DMS79 (cell line): ENCODE data around the gene CHRNB1.

Experiments used
- DNase-seq: peaks from one replicate; lab custom pipeline; 2025; lab: John Stamatoyannopoulos, UW

The CHRNB1 gene

GRCh38 chr17:7444682-7445618 lies at the start of gene CHRNB1:
CHRNB1 (plus strand) TSS chr17:7445061; CDS start chr17:7445128, 67 bp downstream.
- peak; percentile 12 for DNase-seq

- no peak for DNase-seq
These were observed 48.7 kb upstream of the CHRNB1 start for GRCh38 chr17:7396147-7396546.

DNA sequence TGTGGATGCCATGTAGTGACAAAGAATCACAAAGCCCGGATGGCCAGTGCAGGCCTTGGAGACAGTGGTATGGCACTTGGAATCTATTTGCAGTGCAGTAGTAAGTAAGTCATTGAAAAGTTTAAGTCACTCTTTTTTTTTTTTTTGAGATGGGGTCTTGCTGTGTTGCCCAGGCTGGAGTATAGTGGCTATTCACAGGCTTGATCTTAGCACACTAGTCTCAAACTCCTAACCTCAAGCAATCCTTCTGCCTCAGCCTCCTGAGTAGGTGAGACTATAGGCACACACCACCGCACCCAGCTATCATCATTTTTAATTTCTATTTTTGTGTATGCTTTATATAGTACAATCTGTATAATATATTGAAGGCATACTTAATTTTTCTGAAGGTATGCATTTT lies 46.2 kb upstream of the CHRNB1 start:
- DNase-seq = no peak

DNA sequence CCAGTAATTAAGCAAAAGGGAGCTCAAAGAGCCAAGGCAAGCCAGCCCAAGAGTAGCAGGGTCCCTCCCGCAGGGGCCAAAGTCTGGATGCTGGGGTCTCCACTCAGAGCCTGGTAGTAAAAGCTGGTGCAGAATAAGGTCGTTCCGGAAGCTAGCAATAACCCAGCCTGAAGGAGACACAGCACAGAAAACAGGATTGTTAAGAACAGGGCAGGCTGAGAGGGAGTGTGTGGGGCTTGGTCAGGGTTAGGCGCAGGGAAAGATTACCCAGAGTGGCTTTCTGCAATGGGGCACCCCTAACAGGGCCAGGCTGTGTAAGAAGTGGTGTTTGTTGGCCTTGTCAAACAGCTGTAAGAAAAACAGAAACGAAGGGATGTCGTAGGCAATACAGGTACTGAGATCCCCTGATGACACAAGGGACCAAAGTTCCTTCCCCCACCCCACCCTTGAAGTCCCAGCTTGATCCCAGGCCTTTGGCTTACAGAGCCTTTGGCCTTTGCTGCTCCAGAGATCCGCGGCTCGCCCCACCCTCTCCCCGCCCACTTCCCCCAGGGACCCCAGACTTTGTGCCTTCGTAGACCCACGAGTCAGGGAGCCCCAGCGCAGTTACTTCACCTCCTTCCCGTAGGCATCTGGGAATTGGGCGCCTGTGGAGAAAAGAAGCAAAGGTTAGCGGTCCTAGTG lies 41.7 kb upstream of the CHRNB1 start:
- DNase-seq = no peak

DNA sequence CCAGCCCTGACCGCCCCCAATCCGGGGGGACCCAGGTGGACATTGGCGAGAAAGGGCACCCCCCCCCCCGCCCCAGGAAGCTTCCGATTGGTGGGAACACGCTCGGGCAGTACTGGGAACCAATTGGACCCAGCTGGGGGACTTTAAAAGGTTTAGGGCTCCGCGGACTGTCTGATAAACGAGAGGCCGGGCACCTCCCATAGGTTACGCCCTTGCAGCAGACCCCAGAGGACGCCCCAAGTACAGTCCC lies 41.2 kb upstream of the CHRNB1 start:
- peak; percentile 81 for DNase-seq

DNA sequence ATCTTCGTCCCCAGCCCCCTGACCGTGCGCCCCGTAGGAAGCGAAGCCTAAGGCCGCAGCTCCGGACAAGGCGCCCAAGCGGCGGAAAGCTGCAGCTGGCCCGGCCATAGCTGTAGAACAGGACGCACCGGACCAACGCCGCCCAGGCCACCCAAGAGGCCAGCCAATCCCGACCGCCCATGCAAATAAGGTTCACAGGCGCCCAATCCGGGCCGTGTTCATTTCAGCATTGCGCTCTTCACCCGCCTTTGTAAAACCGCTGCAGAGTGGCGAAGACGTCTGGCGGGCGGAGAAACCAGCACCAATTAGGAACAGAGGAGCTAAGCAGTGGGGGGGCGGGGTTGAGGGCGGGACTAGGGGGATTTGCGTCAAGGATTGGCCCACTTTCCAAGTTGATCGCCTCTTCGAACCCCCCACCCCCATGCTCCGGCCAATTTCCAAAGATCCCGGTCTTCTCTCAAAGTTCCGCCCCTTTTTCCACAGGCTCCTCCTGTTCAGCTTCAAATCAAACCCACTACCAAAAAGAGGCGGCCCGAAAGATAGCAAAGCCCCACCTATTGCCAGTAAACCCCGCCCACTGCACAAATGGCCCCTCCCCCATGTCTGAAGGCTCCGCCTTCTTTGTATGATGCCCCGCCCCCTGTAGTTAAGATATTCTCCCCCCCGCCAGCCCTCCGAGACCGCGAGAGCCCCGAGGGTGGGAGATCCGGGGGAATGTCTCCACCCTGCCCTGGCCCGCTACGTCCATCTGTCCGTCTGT lies 40.7 kb upstream of the CHRNB1 start, which contains the start of gene TMEM256:
Gene TMEM256, minus strand, starts transcription at position 121 of the 760 bp plus-strand sequence. Its CDS starts 13 bp downstream, at position 108.
- DNase-seq = peak; percentile 99

GRCh38 chr17:7404737-7405349 lies 40.0 kb upstream of the CHRNB1 start:
- no peak for DNase-seq

- DNase-seq = no peak
These were observed 39.3 kb upstream of the CHRNB1 start for GRCh38 chr17:7405350-7406234.

DNA sequence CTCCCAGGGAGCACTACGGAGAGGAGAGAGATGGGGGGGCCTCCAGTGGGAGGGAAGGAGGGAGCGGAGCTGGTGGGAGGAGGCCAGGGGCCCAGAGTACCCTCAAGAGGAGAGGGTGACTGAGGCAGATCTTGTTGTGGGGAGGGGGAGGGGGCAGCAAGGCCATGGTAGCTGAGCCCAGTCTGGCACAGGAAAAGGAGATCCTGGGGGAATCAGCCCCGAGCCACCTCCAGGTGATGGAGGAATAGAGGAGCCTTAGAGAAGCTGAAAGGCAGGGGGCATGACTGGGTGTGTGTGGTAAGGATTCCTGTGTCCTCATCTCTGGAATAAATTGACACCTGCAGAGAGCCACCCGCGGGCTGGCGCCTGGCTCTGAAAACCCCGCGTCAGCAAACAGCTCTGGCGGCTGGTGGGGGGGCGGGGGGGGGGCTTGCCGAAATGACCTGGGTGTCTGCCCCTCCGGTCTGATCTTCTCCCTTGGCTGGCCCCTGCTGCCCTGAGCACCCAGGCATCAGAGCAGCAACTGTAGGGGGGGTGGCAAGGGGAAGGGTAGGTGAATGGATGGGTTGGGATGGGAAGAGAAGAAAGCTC lies 38.5 kb upstream of the CHRNB1 start:
- no peak for DNase-seq

- DNase-seq = no peak
These were observed 37.8 kb upstream of the CHRNB1 start for GRCh38 chr17:7407082-7407481.

- no peak for DNase-seq
These were observed 37.2 kb upstream of the CHRNB1 start, which contains the start of gene NLGN2 for GRCh38 chr17:7407485-7408251. NLGN2 (plus strand) TSS chr17:7407845; CDS start chr17:7408256, 411 bp downstream.

GRCh38 chr17:7408252-7408727 lies 36.6 kb upstream of the CHRNB1 start:
- no peak for DNase-seq

GRCh38 chr17:7408863-7409262 lies 36.0 kb upstream of the CHRNB1 start:
- DNase-seq = no peak

- no peak for DNase-seq
These were observed 35.1 kb upstream of the CHRNB1 start for GRCh38 chr17:7409716-7410115.

DNA sequence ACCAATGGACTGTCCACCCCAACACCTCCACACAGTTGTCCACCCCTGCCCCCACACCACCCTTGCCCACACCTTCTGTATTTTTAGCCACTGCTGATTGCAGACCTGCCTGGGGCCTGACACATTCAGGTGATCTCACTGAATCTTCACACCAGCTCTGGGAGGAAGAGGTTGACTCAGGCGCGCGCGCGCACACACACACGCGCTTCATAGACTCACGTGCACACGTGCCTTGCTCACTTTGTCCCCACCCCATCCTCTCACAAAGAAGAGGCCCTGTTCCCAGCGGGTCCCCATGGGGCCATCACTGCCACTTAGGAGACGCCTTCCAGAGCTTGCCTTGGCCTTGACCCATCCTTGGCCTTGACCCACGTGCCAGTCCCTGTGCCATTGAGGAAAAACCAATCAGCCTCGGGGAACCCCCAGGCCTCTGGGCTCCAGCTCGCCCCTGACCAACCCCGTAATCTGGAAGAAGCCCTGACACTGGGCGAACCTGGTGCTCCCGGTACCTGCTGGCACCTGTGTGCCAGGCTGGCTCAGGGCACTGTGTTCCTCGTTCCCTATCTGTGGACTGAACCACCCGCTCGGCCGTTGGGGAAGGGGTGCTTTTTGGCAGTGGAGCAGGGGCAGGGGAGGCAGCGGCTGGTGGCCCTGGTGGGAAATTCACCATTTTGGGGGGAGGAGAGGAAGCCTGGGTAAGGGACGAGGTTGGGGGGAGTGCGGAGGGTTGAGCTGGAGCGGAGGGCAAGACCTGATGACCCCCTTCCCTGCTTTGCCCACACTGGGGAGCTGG lies 34.0 kb upstream of the CHRNB1 start:
- DNase-seq = no peak

DNA sequence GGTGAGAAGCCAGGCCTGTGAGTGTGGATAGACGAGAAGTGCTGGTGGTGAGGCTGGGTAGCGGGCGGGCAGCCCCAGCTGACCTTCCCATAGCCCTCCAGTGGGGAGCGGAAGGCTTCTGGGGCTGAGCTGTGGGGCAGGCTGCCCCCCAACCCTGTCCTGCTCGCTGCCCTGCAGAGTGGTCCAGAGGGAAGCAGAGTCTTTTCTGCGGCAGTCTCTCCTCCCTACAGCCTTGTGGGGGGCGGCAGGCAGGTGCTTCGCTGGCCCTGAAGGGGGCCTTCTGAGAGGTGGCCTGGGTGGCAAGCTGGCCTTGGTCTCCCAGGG lies 33.5 kb upstream of the CHRNB1 start:
- no peak for DNase-seq

GRCh38 chr17:7413346-7413985 lies 31.4 kb upstream of the CHRNB1 start:
- no peak for DNase-seq

DNA sequence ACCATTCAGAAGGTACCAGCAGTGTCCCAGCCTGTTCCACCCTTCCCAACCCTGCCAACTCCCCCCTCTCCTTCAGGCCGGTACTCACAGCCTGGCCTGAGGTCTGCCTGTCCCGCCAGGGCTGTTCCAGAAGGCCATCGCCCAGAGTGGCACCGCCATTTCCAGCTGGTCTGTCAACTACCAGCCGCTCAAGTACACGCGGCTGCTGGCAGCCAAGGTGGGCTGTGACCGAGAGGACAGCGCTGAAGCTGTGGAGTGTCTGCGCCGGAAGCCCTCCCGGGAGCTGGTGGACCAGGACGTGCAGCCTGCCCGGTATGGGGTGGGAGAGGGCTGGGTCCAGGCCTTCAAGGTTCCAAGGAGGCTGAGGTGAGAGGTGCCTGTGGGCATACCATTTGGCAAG lies 30.0 kb upstream of the CHRNB1 start:
- no peak for DNase-seq

DNA sequence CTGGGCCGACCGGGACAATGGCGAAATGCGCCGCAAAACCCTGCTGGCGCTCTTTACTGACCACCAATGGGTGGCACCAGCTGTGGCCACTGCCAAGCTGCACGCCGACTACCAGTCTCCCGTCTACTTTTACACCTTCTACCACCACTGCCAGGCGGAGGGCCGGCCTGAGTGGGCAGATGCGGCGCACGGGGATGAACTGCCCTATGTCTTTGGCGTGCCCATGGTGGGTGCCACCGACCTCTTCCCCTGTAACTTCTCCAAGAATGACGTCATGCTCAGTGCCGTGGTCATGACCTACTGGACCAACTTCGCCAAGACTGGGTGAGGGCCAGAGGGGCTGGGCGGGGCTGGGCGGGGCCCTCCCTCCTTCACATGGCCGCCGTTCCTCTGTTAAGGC lies 29.1 kb upstream of the CHRNB1 start:
- no peak for DNase-seq
